NT2/D1 (cell line): ENCODE data around the gene DNAH8.
A peak's percentile ranks its signal among the peaks of the same experiment; 100 is the strongest.
"Not testable (repeated sequence)": the region's sequence is repeated elsewhere in the genome, so short reads cannot be mapped to it uniquely, and the experiment has no call there.

Source experiments
- DNase-seq: peaks from one replicate; pipeline ENCODE4 v3.0.0-alpha.2; 2011; ENCODE audit warnings: low read depth, low spot score
- H3K27me3 ChIP-seq: 2 replicates; pipeline ENCODE4 v1.6.0; 2011; ENCODE audit warnings: mild to moderate bottlenecking; ENCODE audit not compliant: insufficient read length, insufficient read depth
- H3K36me3 ChIP-seq: 2 replicates; pipeline ENCODE4 v1.6.1; 2011; ENCODE audit warnings: mild to moderate bottlenecking, low read length, mixed read lengths; ENCODE audit not compliant: insufficient read depth, insufficient read length
- H3K4me1 ChIP-seq: 2 replicates; pipeline ENCODE4 v1.5.1; 2011; ENCODE audit not compliant: insufficient read depth, insufficient read length
- H3K4me3 ChIP-seq: 2 replicates; pipeline ENCODE4 v1.5.1; 2011; ENCODE audit warnings: low read depth; ENCODE audit not compliant: insufficient read length
- H3K9ac ChIP-seq: 2 replicates; pipeline ENCODE4 v1.6.0; 2011; ENCODE audit warnings: low read depth; ENCODE audit not compliant: insufficient read length
- H3K9me3 ChIP-seq: 2 replicates; pipeline ENCODE4 v1.5.1; 2011; ENCODE audit warnings: mild to moderate bottlenecking, low read length; ENCODE audit not compliant: insufficient read depth
- SUZ12 ChIP-seq: IDR thresholded peaks from 2 replicates; pipeline ENCODE4 v1.6.1; 2011; ENCODE audit not compliant: insufficient read length, insufficient read depth; ENCODE audit errors: extremely low read depth
- YY1 ChIP-seq: IDR thresholded peaks from 2 replicates; pipeline ENCODE4 v1.6.1; 2011; ENCODE audit not compliant: insufficient read length, insufficient read depth
- ZNF274 ChIP-seq: IDR thresholded peaks from 2 replicates; pipeline ENCODE4 v1.6.1; 2011; ENCODE audit warnings: mild to moderate bottlenecking, low read depth, low read length

The DNAH8 gene

GRCh38 chr6:38695227-38695900, 19.7 kb upstream of the DNAH8 start:
- peaks cover 17% of the 10 kb centered on the region for H3K36me3 ChIP-seq
- H3K27me3 ChIP-seq = no peaks in the 10 kb centered on the region
- TF ChIP-seq SUZ12 (no peak), YY1 (no peak), ZNF274 (no peak)
- H3K4me1 ChIP-seq = no peaks in the 10 kb centered on the region
- peaks cover 5% of the 10 kb centered on the region; the same call in 1 of the 2 replicates for H3K9me3 ChIP-seq
- DNase-seq = no peak
- no peak overlapping the region for H3K4me3 ChIP-seq
- H3K9ac ChIP-seq = no peak overlapping the region

- DNase-seq = no peak
- H3K4me3 ChIP-seq = no peak overlapping the region
- no peaks in the 10 kb centered on the region for H3K4me1 ChIP-seq
- peaks cover 11% of the 10 kb centered on the region for H3K9me3 ChIP-seq
- H3K9ac ChIP-seq = no peak overlapping the region
- H3K36me3 ChIP-seq = peaks cover 21% of the 10 kb centered on the region
- no peak for TF ChIP-seq YY1
- no peak for TF ChIP-seq ZNF274
- TF ChIP-seq SUZ12 = no peak
- no peaks in the 10 kb centered on the region for H3K27me3 ChIP-seq
These were observed 19.2 kb upstream of the DNAH8 start for GRCh38 chr6:38695933-38696332.

DNA sequence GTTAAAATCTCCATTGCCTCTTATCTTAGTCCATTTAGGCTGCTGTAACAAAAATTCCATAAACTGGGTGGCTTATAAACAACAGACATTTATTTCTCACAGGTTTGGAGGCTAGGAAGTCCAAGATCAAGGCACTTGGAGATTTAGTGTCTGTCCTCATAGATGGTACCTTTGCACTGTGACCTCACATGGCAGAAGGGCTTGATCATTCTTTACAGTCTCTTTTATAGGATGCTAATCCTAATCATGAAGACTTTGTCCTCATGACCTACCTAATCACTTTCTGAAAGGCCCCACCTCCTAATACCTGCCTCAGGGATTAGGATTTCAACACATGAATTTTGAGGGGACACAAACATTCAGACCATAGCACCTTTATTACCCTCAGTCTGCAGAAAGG, 18.8 kb upstream of the DNAH8 start:
- peaks cover 15% of the 10 kb centered on the region for H3K9me3 ChIP-seq
- no peak for DNase-seq
- H3K27me3 ChIP-seq = no peaks in the 10 kb centered on the region
- H3K4me1 ChIP-seq = no peaks in the 10 kb centered on the region
- no peak overlapping the region for H3K4me3 ChIP-seq
- H3K36me3 ChIP-seq = peaks cover 25% of the 10 kb centered on the region
- TF ChIP-seq SUZ12 (no peak), YY1 (no peak), ZNF274 (no peak)
- H3K9ac ChIP-seq = no peak overlapping the region

DNA sequence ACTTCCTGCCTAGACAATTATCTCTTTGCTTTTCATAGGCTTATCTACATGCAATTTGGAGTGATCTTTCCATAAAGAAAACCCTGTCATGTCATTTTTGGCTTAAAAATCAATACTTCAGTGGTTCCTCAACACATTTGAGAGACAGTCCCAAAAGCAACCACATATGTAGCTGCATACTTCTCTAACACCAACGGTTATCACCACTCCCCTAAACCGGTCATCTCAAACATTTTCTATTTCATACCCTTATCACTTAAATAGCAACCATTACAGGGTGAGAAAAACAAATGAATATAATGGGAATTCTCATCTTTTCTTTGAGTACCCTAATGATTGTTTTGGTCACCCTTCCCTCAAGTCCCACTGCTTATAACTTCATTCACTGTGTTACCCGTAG, 17.3 kb upstream of the DNAH8 start:
- TF ChIP-seq YY1 (no peak), SUZ12 (no peak), ZNF274 (no peak)
- peaks cover 28% of the 10 kb centered on the region for H3K36me3 ChIP-seq
- DNase-seq = no peak
- no peak overlapping the region for H3K9ac ChIP-seq
- no peak overlapping the region for H3K4me3 ChIP-seq
- peaks cover 18% of the 10 kb centered on the region for H3K9me3 ChIP-seq
- H3K27me3 ChIP-seq = no peaks in the 10 kb centered on the region
- H3K4me1 ChIP-seq = no peaks in the 10 kb centered on the region

DNA sequence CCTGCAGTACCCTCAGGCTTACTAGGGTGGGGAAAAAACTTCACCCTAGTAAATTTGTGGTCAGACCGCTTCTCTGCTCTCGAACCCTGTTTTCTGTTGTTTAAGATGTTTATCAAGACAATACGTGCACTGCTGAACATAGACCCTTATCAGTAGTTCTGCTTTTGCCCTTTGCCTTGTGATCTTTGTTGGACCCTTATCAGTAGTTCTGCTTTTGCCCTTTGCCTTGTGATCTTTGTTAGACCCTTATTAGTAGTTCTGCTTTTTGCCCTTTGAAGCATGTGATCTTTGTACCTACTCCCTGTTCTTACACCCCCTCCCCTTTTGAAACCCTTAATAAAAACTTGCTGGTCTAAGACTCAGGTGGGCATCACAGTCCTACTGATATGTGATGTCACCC, 15.4 kb upstream of the DNAH8 start:
- not testable (repeated sequence) for H3K9ac ChIP-seq, H3K4me1 ChIP-seq, H3K4me3 ChIP-seq, DNase-seq, H3K27me3 ChIP-seq
- Histone ChIP-seq H3K36me3 (peaks cover 28% of the 10 kb centered on the region), H3K9me3 (peaks cover 18% of the 10 kb centered on the region)

GRCh38 chr6:38701551-38701950, 13.6 kb upstream of the DNAH8 start:
- Histone ChIP-seq H3K27me3 (no peaks in the 10 kb centered on the region), H3K9ac (no peak overlapping the region), H3K4me3 (no peak overlapping the region)

DNA sequence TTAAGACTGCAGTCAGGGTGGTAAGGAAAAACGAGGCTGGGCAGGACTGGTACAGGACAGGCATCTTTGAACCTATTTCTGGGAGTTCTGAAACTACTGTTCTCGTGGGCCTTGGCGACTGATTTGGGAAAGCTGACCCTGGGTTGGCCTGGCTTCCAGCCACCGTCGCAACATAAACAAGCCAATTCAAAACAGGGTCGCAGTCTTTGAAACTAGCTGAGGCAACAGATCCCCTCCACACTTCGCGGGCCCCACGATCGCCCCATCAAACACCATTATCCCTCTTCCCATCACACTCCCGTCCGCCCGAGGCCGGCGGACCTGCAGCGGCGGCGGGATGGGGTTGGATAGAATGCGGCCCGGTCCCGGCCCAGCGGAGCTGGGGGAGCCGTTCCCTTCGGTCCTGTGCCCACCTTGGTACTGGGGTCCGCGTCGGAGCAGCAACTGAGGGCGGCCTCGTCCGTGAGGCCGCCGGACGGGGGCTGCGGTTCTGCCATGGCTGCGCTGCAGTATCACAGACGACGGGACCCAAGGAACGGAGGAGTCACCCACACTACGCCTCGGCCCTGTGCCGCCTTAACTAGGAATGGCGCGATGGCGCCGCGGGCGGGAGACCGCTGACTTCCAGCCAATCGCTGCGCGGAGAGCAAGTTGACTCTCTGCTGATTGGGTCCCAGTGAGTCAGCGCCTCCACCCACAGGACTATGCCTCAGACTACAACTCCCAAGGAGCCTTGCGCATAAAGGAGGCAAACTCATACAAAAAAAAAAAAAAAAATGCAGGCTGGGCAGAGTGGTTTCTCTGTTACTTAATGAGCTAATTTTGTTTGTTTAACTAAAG, 12.3 kb upstream of the DNAH8 start, which contains the start of gene GLO1:
TSS of gene GLO1 (minus strand) at position 588 of the 840 bp plus-strand sequence. CDS start at position 497, 91 bp downstream.
- Histone ChIP-seq H3K9me3 (peaks cover 18% of the 10 kb centered on the region), H3K27me3 (no peaks in the 10 kb centered on the region), H3K36me3 (peaks cover 15% of the 10 kb centered on the region), H3K9ac (peak within 1 kb of the TSS; percentile 91), H3K4me1 (no peaks in the 10 kb centered on the region), H3K4me3 (peak within 1 kb of the TSS; percentile 72)
- peak; percentile 92 for DNase-seq
- TF ChIP-seq YY1 (peak; percentile 42), SUZ12 (no peak)

More at GRCh38 chr6:38701551-38701950, 13.6 kb upstream of the DNAH8 start:
- H3K36me3 ChIP-seq = peaks cover 20% of the 10 kb centered on the region
- H3K4me1 ChIP-seq = no peaks in the 10 kb centered on the region
- TF ChIP-seq SUZ12 = no peak
- no peak for TF ChIP-seq ZNF274
- no peak for TF ChIP-seq YY1
- DNase-seq = no peak
- H3K9me3 ChIP-seq = peaks cover 18% of the 10 kb centered on the region
